Middle frontal gyrus (tissue), 1 donor: Measurements from ENCODE around the gene C16orf89.

Experiments used
- DNase-seq: peaks from one replicate; pipeline ENCODE4 v3.0.0-alpha.2; 2015; ENCODE audit warnings: low spot score; ENCODE audit errors: extremely low spot score

Gene C16orf89

DNA sequence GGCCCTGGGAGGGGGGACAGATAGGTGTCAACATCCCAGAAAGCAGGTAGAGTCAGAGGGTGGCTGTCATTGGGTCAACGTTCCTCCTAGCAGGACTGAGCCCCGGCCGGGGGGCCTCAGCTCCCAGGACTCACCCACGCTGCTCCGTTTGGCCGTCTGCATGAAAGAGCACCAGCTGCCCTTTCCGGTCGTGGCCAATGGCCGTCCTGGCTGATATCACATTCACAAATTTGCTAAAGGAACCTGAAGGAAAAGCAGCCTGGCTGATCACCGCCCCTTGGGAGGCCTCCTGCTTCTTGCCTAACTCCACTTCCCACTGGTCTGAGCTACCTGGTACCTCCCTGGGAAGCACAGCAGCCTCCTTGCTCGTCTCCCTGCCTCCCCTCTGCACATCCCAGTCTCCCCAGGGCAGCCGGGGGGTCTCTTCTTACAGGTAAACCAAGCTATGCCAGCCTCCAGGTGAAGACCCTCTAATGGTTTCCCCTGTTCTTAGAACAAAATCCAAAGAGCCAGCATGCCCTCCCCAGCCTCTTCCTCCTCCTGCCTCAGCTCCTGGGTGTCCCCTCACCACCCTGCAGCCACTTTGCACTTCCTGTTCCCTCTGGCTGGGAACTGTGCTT lies 35.4 kb downstream of the C16orf89 start:
- DNase-seq: no peak

- DNase-seq: peak; percentile 39
Measured at GRCh38 chr16:5028950-5029475, 36.7 kb downstream of the C16orf89 start.

DNA sequence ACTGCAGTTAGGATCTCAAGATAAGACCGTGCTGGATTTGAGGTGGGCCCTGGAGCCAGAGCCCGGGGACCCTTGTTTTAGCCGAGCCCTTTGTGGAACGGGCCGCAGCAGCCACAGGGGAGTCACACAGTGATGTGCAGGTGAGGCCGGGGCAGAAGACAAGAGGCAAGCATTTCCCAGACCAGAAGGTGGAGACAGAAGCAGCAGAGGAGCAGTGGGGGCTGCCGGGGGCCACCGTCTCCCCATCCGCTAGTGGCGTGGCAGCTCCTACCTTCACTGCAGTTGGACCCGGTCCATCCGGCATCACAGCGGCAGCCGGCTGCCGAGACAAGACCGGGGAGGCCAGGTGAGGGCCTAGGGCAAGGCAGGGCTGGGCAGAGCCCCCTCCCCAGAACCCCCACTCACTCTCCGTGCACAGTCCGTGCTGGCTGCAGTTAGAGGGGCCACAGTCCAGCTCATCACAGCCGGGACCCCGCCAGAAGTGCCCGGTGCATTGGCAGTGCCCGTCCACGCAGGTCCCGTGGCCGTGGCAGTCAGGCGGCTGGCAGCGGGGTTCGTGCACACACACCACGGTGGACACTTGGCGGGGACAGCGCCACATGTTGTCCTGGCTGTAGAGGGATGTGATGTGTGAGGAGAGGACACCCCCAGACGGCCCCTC lies 38.1 kb downstream of the C16orf89 start:
- DNase-seq: no peak

- DNase-seq: no peak
Measured at GRCh38 chr16:5027086-5027485, 38.7 kb downstream of the C16orf89 start.

- DNase-seq: no peak
Measured at GRCh38 chr16:5026664-5027063, 39.1 kb downstream of the C16orf89 start.

GRCh38 chr16:5025171-5025632 lies 40.6 kb downstream of the C16orf89 start:
- DNase-seq: peak; percentile 56

- DNase-seq: no peak
Measured at GRCh38 chr16:5024632-5025031, 41.1 kb downstream of the C16orf89 start.

GRCh38 chr16:5022521-5022920 lies 43.2 kb downstream of the C16orf89 start:
- DNase-seq: no peak

DNA sequence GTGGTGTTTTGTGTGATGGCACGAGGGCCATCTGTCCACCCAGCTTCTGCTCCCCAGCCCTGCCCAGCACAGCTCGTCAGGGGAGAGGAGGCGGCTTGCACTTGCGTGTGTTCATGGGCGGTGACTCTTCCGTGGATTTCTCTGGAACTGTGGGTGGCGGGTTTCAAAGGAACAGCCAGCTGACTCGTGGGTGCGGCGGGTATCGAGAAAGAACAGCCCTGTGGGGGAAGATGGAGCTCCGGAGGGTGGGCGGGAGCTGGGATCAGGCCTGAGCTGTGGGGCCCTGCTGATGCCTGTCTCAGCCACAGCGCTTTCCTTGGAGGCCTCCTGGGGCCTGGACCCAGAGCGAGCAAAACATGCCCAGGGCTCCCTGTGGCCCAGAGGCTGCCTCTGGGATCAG lies 45.2 kb downstream of the C16orf89 start:
- DNase-seq: peak; percentile 62

DNA sequence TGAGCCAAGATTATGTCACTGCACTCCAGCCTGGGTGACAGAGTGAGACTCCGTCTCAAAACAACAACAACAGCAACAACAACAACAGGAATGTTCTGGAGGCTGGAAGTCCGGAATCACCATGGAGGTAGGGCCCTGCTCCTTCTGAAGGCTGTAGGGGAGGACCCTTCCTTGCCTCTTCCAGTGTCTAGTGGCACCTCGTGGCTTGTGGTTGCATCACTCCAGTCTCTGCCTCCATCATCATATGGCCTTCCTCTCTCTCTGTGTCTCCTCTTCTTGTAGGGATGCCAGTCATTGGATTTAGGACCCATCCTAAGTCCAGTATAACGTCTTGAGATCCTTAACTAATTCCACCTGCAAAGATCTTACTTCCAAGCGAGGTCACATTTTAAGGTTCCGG lies 46.0 kb downstream of the C16orf89 start:
- DNase-seq: no peak

DNA sequence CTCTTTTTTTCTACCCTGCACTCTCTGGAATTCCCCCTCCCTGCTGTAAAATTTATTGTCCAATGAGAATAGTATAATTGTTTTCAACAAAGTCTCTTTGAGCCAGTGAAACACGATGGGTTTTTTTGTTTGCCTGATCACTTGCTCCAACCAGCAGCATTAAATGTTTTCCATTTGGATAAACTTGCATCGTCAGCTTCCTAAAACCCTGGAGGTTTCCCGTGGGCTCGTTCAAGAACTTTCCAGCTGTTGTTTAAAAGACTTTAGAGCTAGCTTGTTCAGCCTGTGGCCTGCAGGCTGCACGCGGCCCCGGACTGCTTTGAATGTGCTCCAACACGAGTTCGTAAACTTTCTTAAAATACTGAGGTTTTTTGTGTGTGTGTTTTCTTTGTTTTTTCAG lies 47.0 kb downstream of the C16orf89 start:
- DNase-seq: no peak

DNA sequence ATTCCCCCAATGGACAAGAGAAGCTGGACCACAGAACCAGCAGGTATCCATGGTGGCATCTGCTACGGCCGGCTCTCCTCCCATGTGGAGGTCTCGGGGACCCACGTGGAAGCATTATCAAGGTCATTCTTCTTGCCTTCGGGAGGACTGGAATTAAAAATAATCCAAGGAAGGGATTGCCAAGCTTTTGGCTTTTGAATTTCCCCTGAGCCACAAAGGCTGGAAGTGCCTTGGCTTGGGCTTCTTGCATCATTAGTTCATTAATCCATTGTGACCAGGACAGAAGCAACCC lies 48.1 kb downstream of the C16orf89 start:
- no peak for DNase-seq

GRCh38 chr16:5016967-5017677 lies 48.6 kb downstream of the C16orf89 start:
- no peak for DNase-seq

DNA sequence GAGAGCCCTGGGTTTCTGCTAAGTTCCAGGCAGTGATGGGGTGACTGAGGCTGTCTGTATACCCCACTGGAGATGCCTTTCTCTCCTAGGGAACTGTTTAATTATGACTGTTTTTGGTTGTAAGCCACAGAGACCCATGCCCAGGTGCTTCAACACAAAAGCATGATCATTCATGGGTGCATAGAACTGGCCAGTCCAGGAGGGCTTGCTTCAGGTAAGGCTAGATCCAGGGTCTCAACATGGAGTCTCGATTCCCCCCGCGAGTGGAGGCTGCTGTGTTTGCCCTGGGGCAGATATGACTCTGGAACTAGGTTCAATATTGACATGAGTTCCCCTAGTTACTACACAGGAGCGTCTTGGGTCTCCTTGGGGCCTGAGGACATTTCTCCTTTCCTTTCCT lies 49.9 kb downstream of the C16orf89 start:
- DNase-seq: no peak

GRCh38 chr16:5015351-5015750 lies 50.4 kb downstream of the C16orf89 start:
- DNase-seq: no peak

DNA sequence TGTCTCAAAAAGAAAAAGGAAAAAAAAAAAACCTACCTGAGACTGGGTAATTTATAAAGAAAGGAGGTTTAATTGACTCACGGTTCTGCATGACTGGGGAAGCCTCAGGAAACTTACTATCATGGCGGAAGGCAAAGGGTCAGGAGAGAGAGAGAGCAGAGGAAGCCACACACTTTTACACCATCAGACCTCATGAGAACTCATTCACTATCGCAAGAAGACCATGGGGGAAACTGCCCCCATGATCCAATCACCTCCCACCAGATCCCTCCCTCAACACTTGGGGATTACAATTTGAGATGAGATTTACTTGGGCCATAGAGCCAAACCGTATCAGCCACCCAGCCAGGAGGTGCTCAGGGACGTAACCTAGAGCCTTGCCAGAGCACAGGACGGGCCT lies 52.9 kb downstream of the C16orf89 start:
- no peak for DNase-seq

- no peak for DNase-seq
Measured at GRCh38 chr16:5011637-5012036, 54.1 kb downstream of the C16orf89 start.

- DNase-seq: no peak
Measured at GRCh38 chr16:5010576-5011329, 55.0 kb downstream of the C16orf89 start.

GRCh38 chr16:5008311-5008731 lies 57.4 kb downstream of the C16orf89 start:
- no peak for DNase-seq

GRCh38 chr16:5007256-5007655 lies 58.5 kb downstream of the C16orf89 start:
- no peak for DNase-seq

DNA sequence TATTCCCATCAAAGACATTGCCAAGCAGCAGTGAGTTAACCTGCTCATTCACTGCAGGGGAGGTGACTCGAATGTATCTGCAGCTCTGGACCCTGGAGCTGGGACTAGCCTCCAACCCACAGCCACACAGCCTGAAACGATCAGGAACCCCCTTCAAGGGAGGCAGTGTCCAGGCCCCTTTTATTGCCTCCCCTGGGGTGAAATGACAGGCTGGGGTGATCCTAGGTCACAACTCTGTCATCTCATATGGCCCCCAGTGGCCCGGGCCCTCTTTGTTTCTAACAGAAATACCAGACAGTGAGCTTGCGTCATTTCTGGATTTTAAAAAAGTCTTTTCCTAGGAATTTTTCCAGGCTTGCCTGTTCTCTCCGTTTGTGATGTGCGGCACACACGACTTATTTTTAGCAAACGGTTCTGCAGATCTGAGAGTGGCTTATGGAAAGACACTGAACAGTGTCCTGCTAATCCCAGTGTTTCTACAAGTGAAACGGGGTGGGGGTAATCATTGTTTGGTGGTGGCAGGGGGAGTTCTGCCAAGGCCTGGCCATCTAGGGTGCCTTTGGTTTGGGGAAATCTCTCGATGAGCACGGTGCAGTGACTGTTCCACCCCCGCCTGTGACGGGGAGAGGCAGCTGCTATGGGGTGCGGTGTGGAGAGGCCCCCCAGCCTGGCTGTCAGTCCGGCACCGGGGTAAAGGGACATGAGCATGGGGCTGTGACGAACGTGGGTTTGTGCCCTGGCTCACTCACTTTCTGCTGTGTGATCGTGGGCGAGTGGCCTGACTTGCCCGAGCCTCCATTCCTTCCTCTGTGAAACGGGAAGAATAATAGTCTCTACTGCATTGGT lies 59.2 kb downstream of the C16orf89 start:
- DNase-seq: peak; percentile 63
